Measurements from ENCODE around the gene ACAT2.

GRCh38 chr6:159718634-159719033, 43.2 kb upstream of the ACAT2 start:
- no peak for TF ChIP-seq CTCF (IDR thresholded peaks at IDR 0.05 in 4 of 5, conservative IDR thresholded peaks at IDR 0.05 in 1 of 5)
- no peak for TF ChIP-seq POLR2A (IDR thresholded peaks at IDR 0.05)
